ENCODE data around the gene EFNA2.

Gene EFNA2

GRCh38 chr19:1284293-1284978 lies 1.2 kb upstream of the EFNA2 start:
- no peak for DNase-seq (ENCODE audit: low read depth in 3 of 3)

- no peak for DNase-seq (ENCODE audit: low read depth in 3 of 3)
These were observed 515 bp upstream of the EFNA2 start for GRCh38 chr19:1284979-1285736.

- DNase-seq (ENCODE audit: low read depth in 3 of 3), result no peak
These were observed 1.0 kb downstream of the EFNA2 start for GRCh38 chr19:1286487-1287353.

GRCh38 chr19:1287354-1288225 lies 1.9 kb downstream of the EFNA2 start:
- no peak for DNase-seq (ENCODE audit: low read depth in 3 of 3)

GRCh38 chr19:1288226-1288612 lies 2.5 kb downstream of the EFNA2 start:
- DNase-seq (ENCODE audit: low read depth in 3 of 3), result no peak

- no peak for DNase-seq (ENCODE audit: low read depth in 3 of 3)
These were observed 3.4 kb downstream of the EFNA2 start for GRCh38 chr19:1288833-1289685.

GRCh38 chr19:1289686-1290025 lies 4.0 kb downstream of the EFNA2 start:
- no peak for DNase-seq (ENCODE audit: low read depth in 3 of 3)

GRCh38 chr19:1290196-1290702 lies 4.6 kb downstream of the EFNA2 start:
- DNase-seq (ENCODE audit: low read depth in 3 of 3), result no peak

- no peak for DNase-seq (ENCODE audit: low read depth in 3 of 3)
These were observed 5.3 kb downstream of the EFNA2 start for GRCh38 chr19:1290703-1291651.

GRCh38 chr19:1291761-1292418 lies 6.2 kb downstream of the EFNA2 start:
- DNase-seq (ENCODE audit: low read depth in 3 of 3), result no peak

- DNase-seq (ENCODE audit: low read depth in 3 of 3), result no peak
These were observed 6.9 kb downstream of the EFNA2 start for GRCh38 chr19:1292419-1293151.

GRCh38 chr19:1293782-1294604 lies 8.3 kb downstream of the EFNA2 start:
- no peak for DNase-seq (ENCODE audit: low read depth in 3 of 3)

- DNase-seq (ENCODE audit: low read depth in 3 of 3), result no peak
These were observed 9.0 kb downstream of the EFNA2 start for GRCh38 chr19:1294688-1295087.

GRCh38 chr19:1295169-1296012 lies 9.7 kb downstream of the EFNA2 start:
- peak in 1 of 3 donors; percentile 56 for DNase-seq (ENCODE audit: low read depth in 3 of 3)

- no peak for DNase-seq (ENCODE audit: low read depth in 3 of 3)
These were observed 10.4 kb downstream of the EFNA2 start for GRCh38 chr19:1296078-1296477.

GRCh38 chr19:1296575-1297271 lies 11.1 kb downstream of the EFNA2 start:
- no peak for DNase-seq (ENCODE audit: low read depth in 3 of 3)

All from stimulated activated CD4-positive, alpha-beta T cell treated with anti-CD3 and anti-CD28 coated beads, TNF-alpha, amount 100 ng/mL, for 48 hours (primary cell).